Thyroid gland (tissue), 4 donors: ENCODE measurements around the gene ABCA13.

Experiments used
- CTCF ChIP-seq, 6 experiments: fragments of 200-600 bp in 3 of 6; fragments of 450-650 bp in 3 of 6; sonication (generic) in 3 of 6; IDR thresholded peaks; one replicate each; pipeline ENCODE4 v1.5.1; 2016 to 2019; ENCODE audit warnings: antibody characterized with exemption in 6 of 6, mild to moderate bottlenecking in 2 of 6, inconsistent platforms in 1 of 6, moderate library complexity in 1 of 6
- POLR2A ChIP-seq, 2 donors: fragments of 450-650 bp; IDR thresholded peaks; one replicate each; pipeline ENCODE4 v1.6.1; 2017; ENCODE audit warnings: antibody characterized with exemption in 2 of 2, mild to moderate bottlenecking in 2 of 2, moderate library complexity in 1 of 2

GRCh38 chr7:48497521-48497920, 326.3 kb downstream of the ABCA13 start:
- TF ChIP-seq CTCF (IDR thresholded peaks at IDR 0.05): no peak
- no peak for TF ChIP-seq POLR2A (IDR thresholded peaks at IDR 0.05)
